SU-DHL-6 (cell line): Measurements from ENCODE around the gene IL11.

Source experiments
- H2AFZ ChIP-seq: fragments of 200-600 bp; sonication (generic); 2 replicates; pipeline ENCODE4 v1.6.1; 2014; ENCODE audit warnings: low read depth, mild to moderate bottlenecking, moderate library complexity, mixed read lengths, antibody characterized with exemption, low read length; ENCODE audit not compliant: severe bottlenecking
- H3F3A ChIP-seq: fragments of 200-600 bp; shearing (Covaris generic); 2 replicates; pipeline ENCODE4 v1.6.0; 2016; ENCODE audit warnings: antibody characterized with exemption, mild to moderate bottlenecking; ENCODE audit not compliant: insufficient read depth
- H3K27ac ChIP-seq: fragments of 200-600 bp; sonication (generic); 2 replicates; pipeline ENCODE4 v1.5.1; 2016; ENCODE audit warnings: low read depth, mild to moderate bottlenecking, low read length, moderate library complexity, mixed read lengths
- H3K27me3 ChIP-seq: fragments of 200-600 bp; sonication (generic), shearing (Covaris generic); 2 replicates; pipeline ENCODE4 v1.6.0; 2014; ENCODE audit warnings: mild to moderate bottlenecking, low read length
- H3K36me3 ChIP-seq: fragments of 200-600 bp; sonication (generic); 2 replicates; pipeline ENCODE4 v1.6.1; 2014; ENCODE audit warnings: mild to moderate bottlenecking, low read length, mixed read lengths
- H3K4me2 ChIP-seq: fragments of 300-600, 200-600 bp; shearing (Covaris generic), sonication (generic); 2 replicates; pipeline ENCODE4 v1.6.0; 2014; ENCODE audit warnings: low read length, low read depth, mild to moderate bottlenecking; ENCODE audit not compliant: poor library complexity, severe bottlenecking
- H3K4me3 ChIP-seq: fragments of 200-600 bp; sonication (generic); 2 replicates; pipeline ENCODE4 v1.5.1; 2014; ENCODE audit warnings: antibody characterized with exemption, low read length, mild to moderate bottlenecking, mixed read lengths; ENCODE audit not compliant: insufficient read depth, poor library complexity, severe bottlenecking
- H3K79me2 ChIP-seq: fragments of 200-600 bp; sonication (generic); 2 replicates; pipeline ENCODE4 v1.6.1; 2014; ENCODE audit warnings: mild to moderate bottlenecking, low read length, moderate library complexity; ENCODE audit not compliant: insufficient read depth
- H3K9ac ChIP-seq: fragments of 200-600 bp; sonication (generic); 2 replicates; pipeline ENCODE4 v1.7.0; 2014; ENCODE audit warnings: mild to moderate bottlenecking, low read length
- H3K9me2 ChIP-seq: fragments of 200-600 bp; sonication (generic); replicated peaks from 2 replicates; pipeline ENCODE4 v1.6.1; 2014; ENCODE audit warnings: low read length; ENCODE audit not compliant: insufficient read depth
- H3K9me3 ChIP-seq: fragments of 200-600 bp; sonication (generic); 2 replicates; pipeline ENCODE4 v1.6.1; 2014; ENCODE audit warnings: low read length, mixed read lengths; ENCODE audit not compliant: insufficient read depth
- H4K20me1 ChIP-seq: fragments of 200-600 bp; sonication (generic); 2 replicates; pipeline ENCODE4 v1.6.1; 2014; ENCODE audit warnings: low read depth, mild to moderate bottlenecking, antibody characterized with exemption, low read length, moderate library complexity, mixed read lengths
- CTCF ChIP-seq: fragments of 200-600 bp; sonication (generic); IDR thresholded peaks from one replicate; pipeline ENCODE4 v1.5.1; 2017; ENCODE audit warnings: antibody characterized with exemption, mild to moderate bottlenecking, low read length, moderate library complexity; ENCODE audit not compliant: insufficient read depth, poor library complexity, severe bottlenecking
- EZH2phosphoT487 ChIP-seq: fragments of 200-600 bp; sonication (generic), shearing (Covaris generic); conservative IDR thresholded peaks from 2 replicates; pipeline ENCODE4 v1.6.1; 2018; ENCODE audit warnings: mild to moderate bottlenecking, antibody characterized with exemption, low read length, moderate library complexity, mixed read lengths

Gene IL11

GRCh38 chr19:55348317-55349034 lies 21.8 kb downstream of the IL11 start:
- TF ChIP-seq EZH2phosphoT487: no peak
- no peak for TF ChIP-seq CTCF
- no peak overlapping the region for H2AFZ ChIP-seq
- no peaks in the 10 kb centered on the region for H3K9me2 ChIP-seq
- no peaks in the 10 kb centered on the region for H3K9me3 ChIP-seq
- no peaks in the 10 kb centered on the region for H3F3A ChIP-seq
- H4K20me1 ChIP-seq: no peaks in the 10 kb centered on the region
- H3K4me3 ChIP-seq: no peak overlapping the region
- no peak overlapping the region for H3K27ac ChIP-seq
- H3K4me2 ChIP-seq: no peak overlapping the region
- H3K36me3 ChIP-seq: no peaks in the 10 kb centered on the region
- no peaks in the 10 kb centered on the region for H3K27me3 ChIP-seq
- no peak overlapping the region for H3K9ac ChIP-seq
- H3K79me2 ChIP-seq: no peaks in the 10 kb centered on the region

- no peaks in the 10 kb centered on the region for H3K9me2 ChIP-seq
- no peak for TF ChIP-seq EZH2phosphoT487
- TF ChIP-seq CTCF: no peak
- no peak overlapping the region for H3K27ac ChIP-seq
- H3K79me2 ChIP-seq: no peaks in the 10 kb centered on the region
- H3K27me3 ChIP-seq: no peaks in the 10 kb centered on the region
- no peak overlapping the region for H3K4me3 ChIP-seq
- H3F3A ChIP-seq: no peaks in the 10 kb centered on the region
- H2AFZ ChIP-seq: no peak overlapping the region
- H4K20me1 ChIP-seq: no peaks in the 10 kb centered on the region
- no peaks in the 10 kb centered on the region for H3K36me3 ChIP-seq
- H3K4me2 ChIP-seq: no peak overlapping the region
- no peak overlapping the region for H3K9ac ChIP-seq
- H3K9me3 ChIP-seq: no peaks in the 10 kb centered on the region
Observed at GRCh38 chr19:55347442-55348009, 22.7 kb downstream of the IL11 start.

DNA sequence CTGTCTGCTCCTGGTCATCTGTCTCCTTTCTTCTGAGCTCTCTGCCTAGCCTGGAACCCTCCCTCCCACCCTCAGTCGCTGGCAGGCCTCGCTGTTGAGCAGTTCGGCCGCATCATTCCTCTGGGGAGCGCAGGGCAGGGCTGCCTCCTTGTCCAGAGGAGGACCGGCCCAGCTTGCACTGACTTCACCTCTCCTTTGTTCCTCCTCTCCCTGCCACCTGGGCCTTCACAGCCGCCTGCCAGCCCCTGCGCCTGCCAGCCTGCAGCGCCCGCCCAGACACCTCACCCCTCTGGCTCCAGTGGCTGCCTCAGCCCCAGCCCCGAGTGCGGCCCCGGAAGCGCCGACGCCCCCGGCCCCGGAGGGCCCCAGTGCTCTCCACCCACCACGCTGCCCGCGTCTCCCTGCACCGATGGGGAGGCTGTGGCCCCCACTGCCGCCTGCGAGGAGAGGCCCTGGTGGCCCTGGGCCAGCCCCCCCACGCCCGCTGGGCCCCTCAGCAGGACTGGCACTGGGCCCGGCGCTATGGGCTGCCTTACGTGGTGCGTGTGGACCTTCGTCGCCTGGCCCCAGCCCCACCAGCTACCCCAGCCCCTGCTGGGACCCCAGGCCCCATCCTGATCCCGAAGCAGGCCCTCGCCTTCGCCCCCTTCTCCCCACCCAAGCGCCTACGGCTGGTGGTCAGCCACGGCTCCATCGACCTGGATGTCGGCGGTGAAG lies 23.4 kb downstream of the IL11 start:
- no peaks in the 10 kb centered on the region for H3K79me2 ChIP-seq
- H3K27me3 ChIP-seq: no peaks in the 10 kb centered on the region
- no peak overlapping the region for H3K9ac ChIP-seq
- no peaks in the 10 kb centered on the region for H3K9me3 ChIP-seq
- H3K27ac ChIP-seq: no peak overlapping the region
- no peak overlapping the region for H2AFZ ChIP-seq
- H4K20me1 ChIP-seq: no peaks in the 10 kb centered on the region
- H3K4me3 ChIP-seq: no peak overlapping the region
- H3K36me3 ChIP-seq: no peaks in the 10 kb centered on the region
- no peaks in the 10 kb centered on the region for H3F3A ChIP-seq
- no peaks in the 10 kb centered on the region for H3K9me2 ChIP-seq
- no peak overlapping the region for H3K4me2 ChIP-seq
- no peak for TF ChIP-seq CTCF
- TF ChIP-seq EZH2phosphoT487: no peak
